OCI-LY7 (cell line): ENCODE measurements around the gene PLXNB1. TPM values are rescaled to one million over a fixed set of nuclear protein-coding genes. Genes with fewer than 3 reads are reported as not detected.

ENCODE experiments used
- BruUV-seq: library from RNA; stranded (reverse); fragments of 400-500 nt; replicated peaks from 2 replicates; lab custom pipeline; 2021; lab: Mats Ljungman, UMichigan
- CTCF ChIA-PET: fragments of 300-600 bp; sonication (Branson Sonifier 250); formaldehyde crosslinking; loops from one replicate; lab custom pipeline; 2022; ENCODE audit warnings: antibody characterized with exemption; ENCODE audit not compliant: unreplicated experiment; lab: Charles Lee
- POLR2A ChIA-PET: fragments of 300-600 bp; sonication (Branson Sonifier 250); formaldehyde crosslinking; loops from one replicate; lab custom pipeline; 2022; ENCODE audit warnings: antibody characterized with exemption; lab: Charles Lee
- DNase-seq: peaks from one replicate; pipeline ENCODE4 v3.0.0-alpha.2; 2015; ENCODE audit warnings: low spot score
- H2AFZ ChIP-seq: fragments of 200-600 bp; sonication (generic), shearing (Covaris generic); 2 replicates; pipeline ENCODE4 v1.6.1; 2014; ENCODE audit warnings: mild to moderate bottlenecking, antibody characterized with exemption, low read length, moderate library complexity
- H3K27ac ChIP-seq: fragments of 200-600 bp; sonication (generic); 2 replicates; pipeline ENCODE4 v1.5.1; 2014; ENCODE audit warnings: mixed run types, low read depth, mild to moderate bottlenecking, moderate library complexity, low read length, inconsistent platforms; ENCODE audit not compliant: poor library complexity, severe bottlenecking
- H3K36me3 ChIP-seq: fragments of 200-600 bp; sonication (generic); 2 replicates; pipeline ENCODE4 v1.6.1; 2014; ENCODE audit warnings: mild to moderate bottlenecking, antibody characterized with exemption, low read length, moderate library complexity, mixed read lengths; ENCODE audit not compliant: insufficient read depth
- H3K4me1 ChIP-seq: fragments of 200-600 bp; sonication (generic); 2 replicates; pipeline ENCODE4 v1.5.1; 2014; ENCODE audit warnings: mild to moderate bottlenecking, low read length; ENCODE audit not compliant: insufficient read depth, poor library complexity, severe bottlenecking
- H3K4me2 ChIP-seq: fragments of 200-600 bp; sonication (generic); 2 replicates; pipeline ENCODE4 v1.6.1; 2014; ENCODE audit warnings: mild to moderate bottlenecking, low read length
- H3K4me3 ChIP-seq: fragments of 200-600 bp; sonication (generic); 2 replicates; pipeline ENCODE4 v1.5.1; 2014; ENCODE audit warnings: mild to moderate bottlenecking, low read depth, low read length; ENCODE audit not compliant: poor library complexity, severe bottlenecking
- H3K79me2 ChIP-seq: fragments of 200-600 bp; sonication (generic); 2 replicates; pipeline ENCODE4 v1.6.1; 2016; ENCODE audit warnings: low read depth, mild to moderate bottlenecking, low read length, moderate library complexity, mixed read lengths; ENCODE audit not compliant: insufficient read depth
- H3K9me2 ChIP-seq: fragments of 200-600 bp; sonication (generic); 2 replicates; pipeline ENCODE4 v1.6.1; 2016; ENCODE audit warnings: mild to moderate bottlenecking, low read length, mixed read lengths; ENCODE audit not compliant: insufficient read depth
- H3K9me3 ChIP-seq: fragments of 200-600 bp; sonication (generic); 2 replicates; pipeline ENCODE4 v1.6.1; 2014; ENCODE audit warnings: mild to moderate bottlenecking, mixed run types, low read length, mixed read lengths
- H4K20me1 ChIP-seq: fragments of 200-600 bp; sonication (generic); 2 replicates; pipeline ENCODE4 v1.6.1; 2014; ENCODE audit warnings: mild to moderate bottlenecking, antibody characterized with exemption, low read length, moderate library complexity, mixed read lengths; ENCODE audit not compliant: insufficient read depth
- CTCF ChIP-seq: fragments of 200-600 bp; sonication (generic); conservative IDR thresholded peaks from 2 replicates; pipeline ENCODE4 v1.5.1; 2014; ENCODE audit warnings: mild to moderate bottlenecking, antibody characterized with exemption, low read length, moderate library complexity, mixed read lengths
- EZH2phosphoT487 ChIP-seq: fragments of 200-600 bp; sonication (generic); IDR thresholded peaks from 2 replicates; pipeline ENCODE4 v1.6.1; 2018; ENCODE audit warnings: low read depth, borderline replicate concordance, mild to moderate bottlenecking, mixed run types, antibody characterized with exemption, low read length, moderate library complexity, mixed read lengths
- intact Hi-C: fragments of 100-400 bp; cut with micrococcal nuclease; formaldehyde crosslinking; loops from one replicate; pipeline ENCODE4 v1.10.0; 2022; ENCODE audit not compliant: unreplicated experiment
- total RNA-seq, 2 experiments: library from RNA; depleted of rRNA in 1 of 2; stranded (reverse); fragments of >200 nt in 1 of 2; shearing (Covaris generic) in 1 of 2; gene quantifications; 2 replicates each; pipeline ENCODE4 v1.2.3, GENCODE V29; 2014 to 2022

PLXNB1 gene
- total RNA-seq, 2 experiments from 2014 or later = 4.4 to 6.4 TPM

GRCh38 chr3:48404440-48405342 is 25.2 kb downstream of the PLXNB1 start:
- no peak overlapping the region for H3K27ac ChIP-seq
- no peaks in the 10 kb centered on the region for H3K9me2 ChIP-seq
- no peak for DNase-seq
- no peaks in the 10 kb centered on the region for H3K9me3 ChIP-seq
- H4K20me1 ChIP-seq = no peaks in the 10 kb centered on the region
- intact Hi-C loops = loop anchor here (10.0 kb wide), 1 partner anchor 230 kb away; the partner anchor contains the start of gene SLC26A6
- TF ChIP-seq CTCF (no peak), EZH2phosphoT487 (no peak)
- CTCF ChIA-PET = interaction anchor here (0.5 to 0.9 kb wide), 2 partner anchors 32 kb away, joined by 3 read pairs; no protein-coding TSS in a partner anchor
- POLR2A ChIA-PET = no interaction called here
- no peaks in the 10 kb centered on the region for H3K4me1 ChIP-seq
- no peaks in the 10 kb centered on the region for H3K36me3 ChIP-seq
- H3K4me2 ChIP-seq = no peak overlapping the region
- H3K4me3 ChIP-seq = no peak overlapping the region
- H3K79me2 ChIP-seq = no peaks in the 10 kb centered on the region
- BruUV-seq = no TSS peak
- H2AFZ ChIP-seq = no peak overlapping the region

GRCh38 chr3:48403533-48404439 is 26.1 kb downstream of the PLXNB1 start:
- Histone ChIP-seq H3K27ac (no peak overlapping the region), H3K9me3 (no peaks in the 10 kb centered on the region), H3K9me2 (no peaks in the 10 kb centered on the region), H3K4me3 (no peak overlapping the region), H4K20me1 (no peaks in the 10 kb centered on the region), H2AFZ (no peak overlapping the region), H3K79me2 (no peaks in the 10 kb centered on the region), H3K4me2 (no peak overlapping the region), H3K4me1 (no peaks in the 10 kb centered on the region), H3K36me3 (no peaks in the 10 kb centered on the region)
- BruUV-seq = no TSS peak
- TF ChIP-seq EZH2phosphoT487 = no peak
- CTCF ChIA-PET = interaction anchor here (0.9 kb wide), 1 partner anchor 33 kb away, joined by 3 read pairs; no protein-coding TSS in a partner anchor
- no peak for DNase-seq
- POLR2A ChIA-PET = interaction anchor here (0.5 kb wide), 1 partner anchor 95 kb away, joined by 6 read pairs; no protein-coding TSS in a partner anchor
- intact Hi-C loops = loop anchor here (10.0 kb wide), 1 partner anchor 231 kb away; the partner anchor contains the start of gene SLC26A6

- no peak overlapping the region for H3K4me2 ChIP-seq
- no peaks in the 10 kb centered on the region for H3K9me2 ChIP-seq
- no peaks in the 10 kb centered on the region for H3K36me3 ChIP-seq
- no peak for TF ChIP-seq EZH2phosphoT487
- TF ChIP-seq CTCF = no peak
- no peak overlapping the region for H2AFZ ChIP-seq
- ChIA-PET CTCF (no interaction called here), POLR2A (no interaction called here)
- H3K4me1 ChIP-seq = no peaks in the 10 kb centered on the region
- no peaks in the 10 kb centered on the region for H3K9me3 ChIP-seq
- H3K27ac ChIP-seq = no peak overlapping the region
- intact Hi-C loops = loop anchor here (10.0 kb wide), 1 partner anchor 232 kb away; the partner anchor contains the start of gene SLC26A6
- no peak for DNase-seq
- H4K20me1 ChIP-seq = no peaks in the 10 kb centered on the region
- no peaks in the 10 kb centered on the region for H3K79me2 ChIP-seq
- BruUV-seq = no TSS peak
- H3K4me3 ChIP-seq = no peak overlapping the region
Observed at GRCh38 chr3:48402907-48403306, 27.0 kb downstream of the PLXNB1 start.
